Stomach (tissue), 4 donors: ENCODE measurements around the gene SCFD2.

Experiments used
- CTCF ChIP-seq, 7 experiments: fragments of 450-650 bp in 4 of 7; fragments of 200-600 bp in 3 of 7; sonication (generic) in 3 of 7; IDR thresholded peaks; one replicate each; pipeline ENCODE4 v1.5.1; 2016 to 2019; ENCODE audit warnings: antibody characterized with exemption in 7 of 7, control low read depth in 2 of 7, mild to moderate bottlenecking in 1 of 7
- POLR2AphosphoS5 ChIP-seq, 3 donors: sonication (generic); formaldehyde crosslinking; IDR thresholded peaks; one replicate each; pipeline ENCODE4 v1.6.1; 2016; ENCODE audit warnings: antibody characterized with exemption in 3 of 3

DNA sequence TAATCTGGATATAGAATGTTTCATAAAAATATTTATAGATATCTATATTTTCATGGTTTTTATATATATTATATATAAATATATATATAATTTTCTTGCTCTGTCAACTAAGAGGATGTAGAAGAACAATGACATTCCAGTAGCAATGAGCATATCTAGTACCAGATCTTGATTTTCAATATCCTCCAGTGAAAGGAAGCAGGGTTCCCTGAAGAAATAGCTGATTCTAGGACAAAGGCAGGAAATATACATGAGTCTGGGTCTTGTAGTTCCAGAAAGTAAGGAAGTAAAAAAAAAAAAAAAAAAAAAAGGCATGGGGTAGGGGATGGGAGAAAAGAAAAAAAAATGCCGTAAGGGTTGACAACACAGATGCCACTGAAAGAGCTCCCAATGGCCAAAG lies 262.4 kb downstream of the SCFD2 start:
- no peak for TF ChIP-seq CTCF (IDR thresholded peaks at IDR 0.05)
- TF ChIP-seq POLR2AphosphoS5 (IDR thresholded peaks at IDR 0.05) = no peak
